Adrenal gland (tissue), 12 donors: ENCODE data around the gene TMEM63B. TPM values are rescaled to one million over a fixed set of nuclear protein-coding genes. Genes with fewer than 3 reads are reported as not detected.

Experiments
- DNase-seq, 7 donors: peaks; one replicate each; pipeline ENCODE4 v3.0.0-alpha.2; 2019 to 2020
- H3K27ac ChIP-seq, 5 donors: fragments of 200-600 bp; sonication (generic) in 4 of 5; 1 replicate in 3 of 5; 2 replicates in 2 of 5; pipeline versions ENCODE4 v1.5.1 to v1.8.0; 2016 to 2020; ENCODE audit warnings: mild to moderate bottlenecking in 1 of 5
- H3K27me3 ChIP-seq: fragments of 200-600 bp; 2 replicates; pipeline ENCODE4 v1.8.0; 2021
- H3K36me3 ChIP-seq, 2 donors: fragments of 200-600 bp; replicated peaks in 1 of 2; 1 replicate in 1 of 2; 2 replicates in 1 of 2; pipeline versions ENCODE4 v1.5.1 to v1.8.0; 2018 to 2022
- H3K4me1 ChIP-seq, 2 donors: fragments of 200-600 bp; replicated peaks in 1 of 2; 1 replicate in 1 of 2; 2 replicates in 1 of 2; pipeline versions ENCODE4 v1.5.1 to v1.8.0; 2018 to 2021
- H3K4me3 ChIP-seq, 4 donors: fragments of 200-600 bp; sonication (generic) in 3 of 4; one replicate each; pipeline ENCODE4 v1.5.1; 2016 to 2018
- H3K9me3 ChIP-seq, 3 donors: fragments of 200-600 bp; sonication (generic) in 1 of 3; replicated peaks in 1 of 3; 1 replicate in 2 of 3; 2 replicates in 1 of 3; pipeline versions ENCODE4 v1.5.1 to v1.8.0; 2016 to 2021
- CTCF ChIP-seq, 6 experiments: fragments of 450-650 bp in 4 of 6; fragments of 200-600 bp in 2 of 6; sonication (generic) in 1 of 6; IDR thresholded peaks; 1 replicate in 5 of 6; 2 replicates in 1 of 6; pipeline versions ENCODE4 v1.5.1 to v1.8.0; 2016 to 2021; ENCODE audit warnings: antibody characterized with exemption in 6 of 6, mild to moderate bottlenecking in 2 of 6, moderate library complexity in 1 of 6
- POLR2A ChIP-seq, 2 donors: fragments of 450-650 bp; IDR thresholded peaks; one replicate each; pipeline ENCODE4 v1.6.1; 2017; ENCODE audit warnings: antibody characterized with exemption in 2 of 2, mild to moderate bottlenecking in 2 of 2, moderate library complexity in 1 of 2
- WGBS, 4 donors: extraction: QIAGEN DNeasy Blood & Tissue Kit in 2 of 4; methylation state at CpG; one replicate each; pipeline versions ENCODE4 v1.1.5 to v1.1.7; 2013 to 2017; 5-methylcytosine and 5-hydroxymethylcytosine counted together
- intact Hi-C, 2 donors: fragments of 100-400 bp; cut with DNase I; formaldehyde crosslinking; loops; one replicate each; pipeline versions ENCODE4 v1.14.1 to v1.15.0; 2022 to 2023
- polyA plus RNA-seq, 3 donors: library from polyadenylated mRNA; stranded (reverse); fragments of 200-250 nt in 2 of 3; fragments of 350-450 nt in 1 of 3; fragmentation: Illumina TruSeq in 1 of 3; extraction: RNeasy Lipid Tissue Mini Kit (QIAGEN cat#74804) in 1 of 3; gene quantifications; one replicate each; pipeline ENCODE4 v1.2.3, GENCODE V29; 2013 to 2014
- total RNA-seq, 9 donors: library from RNA; depleted of rRNA in 4 of 9; stranded (reverse); fragments of >200 nt in 4 of 9; fragments of 120-200 nt in 1 of 9; fragmentation: NEBNext Ultra II Directional in 1 of 9; extraction: Animal tissue kit (Norgen Biotek cat#: 25700) in 1 of 9; gene quantifications; one replicate each; pipeline versions ENCODE4 v1.1.0 to v1.2.4, GENCODE V29; 2013 to 2023
- donor health status: healthy with polysubstance abuse.
- donor health status: Bipolar disorder and iron deficiency.
- donor health status: DM: yes; HTN: yes; CAD: no.
- donor health status: DM: no; HTN: no; CAD: no.
- donor health status: DM: no; HTN: no; CAD: no.
- donor health status: DM: yes; HTN: yes; CAD: no.

Gene TMEM63B
- total and polyA plus RNA-seq, 12 donors, result 18.1 to 51.7 (median 36.4) TPM

DNA sequence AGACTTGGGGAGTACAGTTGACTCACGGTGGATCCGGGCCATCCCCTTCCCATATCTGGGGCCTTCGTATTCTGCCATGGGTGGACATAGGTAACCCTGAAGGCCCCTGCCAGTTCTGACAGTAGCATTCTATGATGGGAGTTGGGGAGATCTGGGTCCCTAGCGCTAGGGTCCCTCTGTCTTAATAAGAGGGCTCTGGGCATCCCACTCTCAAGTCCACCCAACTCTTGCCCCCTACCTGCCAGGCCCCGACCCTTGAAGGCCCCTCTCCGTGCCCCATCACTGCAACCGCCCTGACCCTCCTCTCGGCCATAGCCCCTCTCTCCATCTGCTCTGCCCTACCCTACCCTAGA lies 24.7 kb downstream of the TMEM63B start:
- peaks cover 0 to 23% of the 10 kb centered on the region in 2 donors for H3K36me3 ChIP-seq
- TF ChIP-seq POLR2A (IDR thresholded peaks at IDR 0.05) (no peak), CTCF (IDR thresholded peaks at IDR 0.05) (peak in 1 of 6 experiments; percentile 44)
- no peaks in the 10 kb centered on the region for H3K27me3 ChIP-seq
- H3K4me1 ChIP-seq, result no peaks in the 10 kb centered on the region
- DNase-seq, result no peak
- H3K27ac ChIP-seq, result no peak overlapping the region
- H3K4me3 ChIP-seq, result no peak overlapping the region
- 48 to 73% (median 59%) methylated on average over 5 to 8 of the region's 8 CpGs for WGBS, 4 donors
- intact Hi-C loops, result loop anchor here in 1 of 2 donors (2.0 to 10.0 kb wide), 2 partner anchors 53 to 183 kb away; no protein-coding TSS in a partner anchor
- H3K9me3 ChIP-seq, result no peaks in the 10 kb centered on the region

DNA sequence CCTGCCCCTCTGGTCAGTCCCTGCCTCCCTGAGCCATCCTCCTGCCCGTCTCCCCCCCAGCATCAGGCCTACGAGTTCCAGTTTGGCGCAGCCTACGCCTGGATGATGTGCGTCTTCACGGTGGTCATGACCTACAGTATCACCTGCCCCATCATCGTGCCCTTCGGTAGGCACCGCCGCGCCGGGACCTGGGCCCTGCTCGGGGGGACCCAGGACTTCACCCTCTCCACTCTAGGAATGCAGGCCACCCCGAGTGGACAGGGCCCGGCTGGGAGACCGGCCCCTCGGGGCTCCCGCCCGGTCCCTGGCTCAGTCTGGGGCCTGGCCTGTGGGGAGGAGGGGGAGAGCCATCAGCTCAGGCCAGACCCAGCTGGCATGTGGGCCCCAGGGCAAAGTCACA lies 25.2 kb downstream of the TMEM63B start:
- TF ChIP-seq CTCF (IDR thresholded peaks at IDR 0.05) (no peak), POLR2A (IDR thresholded peaks at IDR 0.05) (no peak)
- no peak overlapping the region for H3K27ac ChIP-seq
- 81 to 89% (median 87%) methylated on average over 7 to 19 of the region's 19 CpGs for WGBS, 4 donors
- H3K4me1 ChIP-seq, result no peaks in the 10 kb centered on the region
- intact Hi-C loops, result loop anchor here in 1 of 2 donors (2.0 to 10.0 kb wide), 2 partner anchors 54 to 182 kb away; no protein-coding TSS in a partner anchor
- H3K4me3 ChIP-seq, result no peak overlapping the region
- DNase-seq, result no peak
- H3K27me3 ChIP-seq, result no peaks in the 10 kb centered on the region
- H3K36me3 ChIP-seq, result peaks cover 0 to 19% of the 10 kb centered on the region in 2 donors
- H3K9me3 ChIP-seq, result no peaks in the 10 kb centered on the region

- H3K27me3 ChIP-seq, result no peaks in the 10 kb centered on the region
- TF ChIP-seq POLR2A (IDR thresholded peaks at IDR 0.05) (no peak), CTCF (IDR thresholded peaks at IDR 0.05) (no peak)
- no peak for DNase-seq
- no peaks in the 10 kb centered on the region for H3K9me3 ChIP-seq
- H3K4me1 ChIP-seq, result no peaks in the 10 kb centered on the region
- H3K27ac ChIP-seq, result no peak overlapping the region
- no peak overlapping the region for H3K4me3 ChIP-seq
- H3K36me3 ChIP-seq, result peaks cover 0 to 4% of the 10 kb centered on the region in 2 donors
- 84 to 91% (median 85%) methylated on average over 5 to 12 of the region's 12 CpGs for WGBS, 4 donors
- intact Hi-C loops, result loop anchor here in 1 of 2 donors (10.0 kb wide), 1 partner anchor 181 kb away; no protein-coding TSS in a partner anchor
Measured at GRCh38 chr6:44154067-44154466, 26.7 kb downstream of the TMEM63B start.

DNA sequence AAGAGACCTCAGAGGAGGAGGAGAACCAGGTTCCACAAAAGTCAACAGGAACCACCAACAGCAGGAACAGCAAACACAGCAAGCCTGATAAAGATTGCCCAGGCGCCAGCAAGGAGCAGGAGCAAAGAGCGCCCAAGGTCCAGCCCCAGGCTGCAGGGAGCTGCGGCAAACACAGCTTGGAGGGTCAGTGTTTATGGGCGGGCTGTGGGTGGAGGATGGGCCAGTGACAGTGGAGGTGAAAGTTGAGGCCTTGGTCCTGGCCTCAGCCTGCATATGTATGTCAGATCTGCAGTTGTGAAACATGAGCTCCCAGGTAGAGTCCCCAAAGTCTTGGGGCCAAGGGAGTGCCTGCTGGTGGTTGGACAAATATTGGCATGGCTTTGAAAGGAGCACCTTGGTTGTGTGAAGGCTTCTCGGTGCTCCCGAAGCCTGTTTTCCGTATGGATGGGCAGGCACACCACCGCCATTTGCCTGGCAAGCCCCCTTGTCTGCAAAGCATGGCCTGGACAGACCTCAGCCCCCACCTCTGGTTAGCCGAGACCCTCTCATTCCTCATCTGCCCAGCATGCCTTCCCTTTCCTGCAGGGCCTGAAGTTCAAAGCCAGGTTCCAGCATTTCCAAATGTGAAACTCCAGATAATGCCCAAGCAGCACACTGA lies 29.3 kb downstream of the TMEM63B start:
- intact Hi-C loops, result loop anchor here in 1 of 2 donors (10.0 kb wide), 1 partner anchor 178 kb away; no protein-coding TSS in a partner anchor
- H3K27ac ChIP-seq, result no peak overlapping the region
- no peaks in the 10 kb centered on the region for H3K27me3 ChIP-seq
- H3K4me3 ChIP-seq, result no peak overlapping the region
- no peak for DNase-seq
- TF ChIP-seq CTCF (IDR thresholded peaks at IDR 0.05), result no peak
- TF ChIP-seq POLR2A (IDR thresholded peaks at IDR 0.05), result no peak
- peaks cover 0 to 1% of the 10 kb centered on the region in 2 donors for H3K4me1 ChIP-seq
- no peaks in the 10 kb centered on the region for H3K36me3 ChIP-seq
- WGBS, 4 donors, result 83 to 87% (median 86%) methylated on average over 5 to 9 of the region's 9 CpGs
- no peaks in the 10 kb centered on the region for H3K9me3 ChIP-seq
